ENCODE data around the gene GALNT8. TPM values are rescaled to one million over a fixed set of nuclear protein-coding genes. Genes with fewer than 3 reads are reported as not detected.

The GALNT8 gene
- total RNA-seq, 1 experiment from 2014 or later, result 5.4 TPM

DNA sequence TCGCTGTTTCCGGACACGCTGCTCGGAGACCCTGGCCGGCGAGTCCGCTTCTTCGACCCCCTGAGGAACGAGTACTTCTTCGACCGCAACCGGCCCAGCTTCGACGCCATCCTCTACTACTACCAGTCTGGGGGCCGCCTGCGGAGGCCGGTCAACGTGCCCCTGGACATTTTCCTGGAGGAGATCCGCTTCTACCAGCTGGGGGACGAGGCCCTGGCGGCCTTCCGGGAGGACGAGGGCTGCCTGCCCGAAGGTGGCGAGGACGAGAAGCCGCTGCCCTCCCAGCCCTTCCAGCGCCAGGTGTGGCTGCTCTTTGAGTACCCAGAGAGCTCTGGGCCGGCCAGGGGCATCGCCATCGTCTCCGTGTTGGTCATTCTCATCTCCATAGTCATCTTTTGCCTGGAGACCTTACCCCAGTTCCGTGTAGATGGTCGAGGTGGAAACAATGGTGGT lies 90.0 kb downstream of the GALNT8 start:
- no peak overlapping the region for H2AFZ ChIP-seq (ENCODE audit: low read length)
- TF ChIP-seq, protein P1, sequence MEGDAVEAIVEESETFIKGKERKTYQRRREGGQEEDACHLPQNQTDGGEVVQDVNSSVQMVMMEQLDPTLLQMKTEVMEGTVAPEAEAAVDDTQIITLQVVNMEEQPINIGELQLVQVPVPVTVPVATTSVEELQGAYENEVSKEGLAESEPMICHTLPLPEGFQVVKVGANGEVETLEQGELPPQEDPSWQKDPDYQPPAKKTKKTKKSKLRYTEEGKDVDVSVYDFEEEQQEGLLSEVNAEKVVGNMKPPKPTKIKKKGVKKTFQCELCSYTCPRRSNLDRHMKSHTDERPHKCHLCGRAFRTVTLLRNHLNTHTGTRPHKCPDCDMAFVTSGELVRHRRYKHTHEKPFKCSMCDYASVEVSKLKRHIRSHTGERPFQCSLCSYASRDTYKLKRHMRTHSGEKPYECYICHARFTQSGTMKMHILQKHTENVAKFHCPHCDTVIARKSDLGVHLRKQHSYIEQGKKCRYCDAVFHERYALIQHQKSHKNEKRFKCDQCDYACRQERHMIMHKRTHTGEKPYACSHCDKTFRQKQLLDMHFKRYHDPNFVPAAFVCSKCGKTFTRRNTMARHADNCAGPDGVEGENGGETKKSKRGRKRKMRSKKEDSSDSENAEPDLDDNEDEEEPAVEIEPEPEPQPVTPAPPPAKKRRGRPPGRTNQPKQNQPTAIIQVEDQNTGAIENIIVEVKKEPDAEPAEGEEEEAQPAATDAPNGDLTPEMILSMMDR (conservative IDR thresholded peaks at IDR 0.05), result no peak

More for the DNA sequence above, 90.0 kb downstream of the GALNT8 start:
- H3K14ac ChIP-seq (ENCODE audit: insufficient read depth, low read length), result no peak overlapping the region
- H2BK15ac ChIP-seq (ENCODE audit: low read depth, low read length), result no peak overlapping the region
- Mint-ChIP-seq H3K4me1 (peaks cover 0 to 18% of the 10 kb centered on the region in 2 experiments; a peak in 2 of 4 replicates), H3K36me3 (ENCODE audit: insufficient read depth in 1 of 3, low read depth in 3 of 3) (peaks cover 7 to 13% (median 7%) of the 10 kb centered on the region in 3 experiments), H3K4me3 (peak overlapping the region; percentile 62 to 80), H3K27me3 (ENCODE audit: low read depth) (peaks cover 95% of the 10 kb centered on the region), H3K27ac (no peak overlapping the region; a peak in 1 of 7 replicates), H3K9me3 (peaks cover 0 to 6% of the 10 kb centered on the region in 2 experiments; a peak in 2 of 5 replicates)
- H2BK120ac ChIP-seq (ENCODE audit: low read depth, low read length, poor library complexity, severe bottlenecking), result no peak overlapping the region
- H2BK20ac ChIP-seq (ENCODE audit: low read depth, low read length, poor library complexity, severe bottlenecking), result no peak overlapping the region
- no peaks in the 10 kb centered on the region for H3K79me1 ChIP-seq (ENCODE audit: insufficient read depth, low read depth, low read length, poor library complexity, severe bottlenecking)
- DNase-seq, result no peak
- H3K56ac ChIP-seq (ENCODE audit: insufficient read length, low read depth, low read length), result no peak overlapping the region
- no peaks in the 10 kb centered on the region for H4K20me1 ChIP-seq (ENCODE audit: control insufficient read depth, insufficient read depth, insufficient read length)
- H3K27ac ChIP-seq (ENCODE audit: insufficient read length, low read depth, low read length), result no peak overlapping the region
- H2BK12ac ChIP-seq (ENCODE audit: insufficient read length, low read depth, low read length), result no peak overlapping the region
- H3K4me2 ChIP-seq (ENCODE audit: insufficient read depth, insufficient read length, low read length), result peak overlapping the region; percentile 49
- WGBS (ENCODE audit: extremely low coverage, insufficient read length, low lambda C conversion rate), result no CpG with 5 or more reads among the region's 34 CpGs
- H3K9me3 ChIP-seq (ENCODE audit: control insufficient read depth, low read depth, low read length), result no peaks in the 10 kb centered on the region
- no peak overlapping the region for H4K5ac ChIP-seq (ENCODE audit: insufficient read length, low read depth, low read length)
- no peak overlapping the region for H3K9ac ChIP-seq (ENCODE audit: extremely low read depth, insufficient read length, low read length)
- H2AK5ac ChIP-seq (ENCODE audit: insufficient read length, low read length), result no peak overlapping the region
- H3K4me1 ChIP-seq (ENCODE audit: insufficient read depth, low read length), result no peaks in the 10 kb centered on the region
- no peak overlapping the region for H4K8ac ChIP-seq (replicated peaks; ENCODE audit: insufficient read length, low read depth, low read length)
- H3K79me2 ChIP-seq (ENCODE audit: insufficient read depth, low read length), result no peaks in the 10 kb centered on the region
- H3T11ph ChIP-seq (ENCODE audit: low read length), result no peak overlapping the region
- peaks cover 26% of the 10 kb centered on the region for H3K27me3 ChIP-seq (ENCODE audit: insufficient read depth, low read length)
- H2BK5ac ChIP-seq (ENCODE audit: insufficient read length, low read length), result no peak overlapping the region
- H3K23me2 ChIP-seq (ENCODE audit: insufficient read length, low read depth, low read length, poor library complexity, severe bottlenecking), result peaks cover 7% of the 10 kb centered on the region
- H3K18ac ChIP-seq (ENCODE audit: insufficient read length, low read depth, low read length), result no peak overlapping the region
- H4K91ac ChIP-seq (ENCODE audit: insufficient read length, low read depth, low read length), result no peak overlapping the region
- H3K4ac ChIP-seq (ENCODE audit: low read depth, low read length), result no peak overlapping the region
- no peak overlapping the region for H3K23ac ChIP-seq (ENCODE audit: insufficient read length, low read depth, low read length)

All from H9 (cell line).